H1 (cell line): Measurements from ENCODE around the gene FRMPD1. TPM values are rescaled to one million over a fixed set of nuclear protein-coding genes. Genes with fewer than 3 reads are reported as not detected.

Experiments used
- EZH2 ChIP-seq: fragments of 200-600 bp; sonication (generic); IDR thresholded peaks from 2 replicates; pipeline ENCODE4 v1.7.1; 2012; ENCODE audit warnings: low read depth, mild to moderate bottlenecking, moderate library complexity, low read length, inconsistent platforms; ENCODE audit not compliant: severe bottlenecking
- polyA plus RNA-seq, 7 experiments: library from polyadenylated mRNA; depleted of rRNA in 3 of 7; stranded (reverse) in 5 of 7; unstranded in 2 of 7; fragments of >200 nt in 5 of 7; fragments of 200-250 nt in 2 of 7; gene quantifications; 1 replicate in 5 of 7; 2 replicates in 1 of 7; 4 replicates in 1 of 7; pipeline versions ENCODE4 v1.2.1 to v1.2.3, GENCODE V29; 2011 to 2013; ENCODE audit warnings: missing spikeins in 2 of 7, mixed read lengths in 2 of 7
- total RNA-seq: library from RNA; stranded (reverse); fragmentation: NEBNext Ultra II Directional; extraction: Animal tissue kit (Norgen Biotek cat#: 25700); gene quantifications from 2 replicates; pipeline ENCODE4 v1.2.1, GENCODE V29; 2021

The FRMPD1 gene
- total and polyA plus RNA-seq, 2 of the 8 experiments (the other 6 are each of a cell fraction or from before 2014, with no cell fraction given), result 0.27 to 0.32 TPM

- no peak for TF ChIP-seq EZH2
Observed at GRCh38 chr9:37620396-37620795, 30.4 kb upstream of the FRMPD1 start (continued).
